Ascending aorta (tissue), 2 donors: ENCODE measurements around the gene ADAMTS12. TPM values are rescaled to one million over a fixed set of nuclear protein-coding genes. Genes with fewer than 3 reads are reported as not detected.

Source experiments
- DNase-seq, 2 donors: peaks; one replicate each; pipeline ENCODE4 v3.0.0-alpha.2; 2019; ENCODE audit warnings: low spot score in 2 of 2
- H3K27ac ChIP-seq, 2 donors: fragments of 200-600 bp; sonication (generic); one replicate each; pipeline ENCODE4 v1.5.1; 2016 to 2017; ENCODE audit warnings: mild to moderate bottlenecking in 1 of 2
- H3K27me3 ChIP-seq: fragments of 200-600 bp; sonication (generic); one replicate; pipeline ENCODE4 v1.5.1; 2017
- H3K36me3 ChIP-seq, 2 donors: fragments of 200-600 bp; sonication (generic); one replicate each; pipeline ENCODE4 v1.5.1; 2016
- H3K4me1 ChIP-seq, 2 donors: fragments of 200-600 bp; sonication (generic); one replicate each; pipeline ENCODE4 v1.5.1; 2016 to 2017; ENCODE audit warnings: mild to moderate bottlenecking in 1 of 2
- H3K4me3 ChIP-seq, 2 donors: fragments of 200-600 bp; sonication (generic); one replicate each; pipeline ENCODE4 v1.5.1; 2016 to 2017; ENCODE audit warnings: mild to moderate bottlenecking in 1 of 2
- H3K9me3 ChIP-seq, 2 donors: fragments of 200-600 bp; sonication (generic); one replicate each; pipeline ENCODE4 v1.5.1; 2016
- intact Hi-C: fragments of 100-400 bp; cut with DNase I; formaldehyde crosslinking; loops from one replicate; pipeline ENCODE4 v1.15.1; 2023
- total RNA-seq: library from RNA; depleted of rRNA; stranded (reverse); fragments of >200 nt; gene quantifications from one replicate; pipeline ENCODE4 v1.1.0, GENCODE V29; 2016
- TF ChIP-seq, protein P1 (sequence below), 3 experiments: fragments of 200-600 bp in 2 of 3; fragments of 450-650 bp in 1 of 3; sonication (generic) in 2 of 3; IDR thresholded peaks; one replicate each; pipeline ENCODE4 v1.5.1; 2016 to 2019; ENCODE audit warnings: antibody characterized with exemption in 3 of 3, mild to moderate bottlenecking in 1 of 3, moderate library complexity in 1 of 3

ADAMTS12 gene
- total RNA-seq, 1 donor from 2014 or later, result 1.4 TPM

GRCh38 chr5:33501899-33502298 is 389.9 kb downstream of the ADAMTS12 start:
- no peak overlapping the region for H3K4me3 ChIP-seq
- no peak overlapping the region for H3K27ac ChIP-seq
- intact Hi-C loops, result no loop called here
- H3K36me3 ChIP-seq, result no peaks in the 10 kb centered on the region
- TF ChIP-seq, protein P1, sequence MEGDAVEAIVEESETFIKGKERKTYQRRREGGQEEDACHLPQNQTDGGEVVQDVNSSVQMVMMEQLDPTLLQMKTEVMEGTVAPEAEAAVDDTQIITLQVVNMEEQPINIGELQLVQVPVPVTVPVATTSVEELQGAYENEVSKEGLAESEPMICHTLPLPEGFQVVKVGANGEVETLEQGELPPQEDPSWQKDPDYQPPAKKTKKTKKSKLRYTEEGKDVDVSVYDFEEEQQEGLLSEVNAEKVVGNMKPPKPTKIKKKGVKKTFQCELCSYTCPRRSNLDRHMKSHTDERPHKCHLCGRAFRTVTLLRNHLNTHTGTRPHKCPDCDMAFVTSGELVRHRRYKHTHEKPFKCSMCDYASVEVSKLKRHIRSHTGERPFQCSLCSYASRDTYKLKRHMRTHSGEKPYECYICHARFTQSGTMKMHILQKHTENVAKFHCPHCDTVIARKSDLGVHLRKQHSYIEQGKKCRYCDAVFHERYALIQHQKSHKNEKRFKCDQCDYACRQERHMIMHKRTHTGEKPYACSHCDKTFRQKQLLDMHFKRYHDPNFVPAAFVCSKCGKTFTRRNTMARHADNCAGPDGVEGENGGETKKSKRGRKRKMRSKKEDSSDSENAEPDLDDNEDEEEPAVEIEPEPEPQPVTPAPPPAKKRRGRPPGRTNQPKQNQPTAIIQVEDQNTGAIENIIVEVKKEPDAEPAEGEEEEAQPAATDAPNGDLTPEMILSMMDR (IDR thresholded peaks at IDR 0.05), result no peak
- H3K27me3 ChIP-seq, result no peaks in the 10 kb centered on the region
- no peak for DNase-seq
- no peaks in the 10 kb centered on the region for H3K9me3 ChIP-seq
- H3K4me1 ChIP-seq, result no peaks in the 10 kb centered on the region

DNA sequence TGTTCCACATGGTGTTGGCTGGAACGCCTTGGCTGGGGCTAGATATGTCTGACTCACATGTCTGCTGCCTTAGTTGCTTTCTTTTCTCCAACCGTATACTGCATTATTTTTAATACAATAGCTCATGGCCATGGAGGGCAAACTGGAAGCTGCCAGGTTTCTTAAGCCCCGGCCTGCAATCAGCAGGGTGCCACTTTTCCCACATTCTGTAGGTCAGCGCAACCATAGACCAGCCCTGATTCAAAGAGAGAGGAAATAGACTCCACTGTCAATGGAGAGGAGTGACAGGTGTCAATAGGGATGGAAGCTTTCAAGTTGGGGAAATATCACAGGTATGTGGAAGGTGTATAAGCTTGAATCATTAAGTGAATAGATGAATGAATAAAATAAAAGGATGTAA is 390.5 kb downstream of the ADAMTS12 start:
- Histone ChIP-seq H3K4me1 (no peaks in the 10 kb centered on the region), H3K9me3 (no peaks in the 10 kb centered on the region), H3K27me3 (no peaks in the 10 kb centered on the region), H3K4me3 (no peak overlapping the region), H3K27ac (no peak overlapping the region), H3K36me3 (no peaks in the 10 kb centered on the region)
- TF ChIP-seq, protein P1 (IDR thresholded peaks at IDR 0.05), result no peak
- no peak for DNase-seq
- intact Hi-C loops, result no loop called here

GRCh38 chr5:33494466-33494865 is 397.3 kb downstream of the ADAMTS12 start:
- no peaks in the 10 kb centered on the region for H3K36me3 ChIP-seq
- no peaks in the 10 kb centered on the region for H3K27me3 ChIP-seq
- no peaks in the 10 kb centered on the region for H3K9me3 ChIP-seq
- H3K4me3 ChIP-seq, result no peak overlapping the region
- no peaks in the 10 kb centered on the region for H3K4me1 ChIP-seq
- H3K27ac ChIP-seq, result no peak overlapping the region
- intact Hi-C loops, result no loop called here
- TF ChIP-seq, protein P1 (IDR thresholded peaks at IDR 0.05), result no peak
- no peak for DNase-seq

GRCh38 chr5:33491941-33492340 is 399.8 kb downstream of the ADAMTS12 start:
- intact Hi-C loops, result no loop called here
- Histone ChIP-seq H3K36me3 (no peaks in the 10 kb centered on the region), H3K9me3 (no peaks in the 10 kb centered on the region), H3K27me3 (no peaks in the 10 kb centered on the region), H3K4me3 (no peak overlapping the region), H3K27ac (no peak overlapping the region), H3K4me1 (no peaks in the 10 kb centered on the region)
- TF ChIP-seq, protein P1 (IDR thresholded peaks at IDR 0.05), result no peak
- DNase-seq, result no peak

GRCh38 chr5:33490071-33490665 is 401.6 kb downstream of the ADAMTS12 start:
- Histone ChIP-seq H3K4me1 (no peaks in the 10 kb centered on the region), H3K9me3 (no peaks in the 10 kb centered on the region), H3K27me3 (no peaks in the 10 kb centered on the region), H3K27ac (no peak overlapping the region), H3K4me3 (no peak overlapping the region), H3K36me3 (no peaks in the 10 kb centered on the region)
- TF ChIP-seq, protein P1 (IDR thresholded peaks at IDR 0.05), result no peak
- intact Hi-C loops, result no loop called here
- DNase-seq, result no peak
